AG10803 (cell line): ENCODE measurements around the gene TMEM218.

ENCODE experiments used
- DNase-seq: peaks from one replicate; pipeline ENCODE4 v3.0.0; 2010; ENCODE audit warnings: low read depth
- H3K4me3 ChIP-seq: 2 replicates; pipeline ENCODE4 v1.5.1; 2011; ENCODE audit warnings: mild to moderate bottlenecking, low read length, control low read depth
- CTCF ChIP-seq: conservative IDR thresholded peaks from 2 replicates; pipeline ENCODE4 v1.5.1; 2011; ENCODE audit warnings: mild to moderate bottlenecking, low read length, control low read depth, inconsistent platforms

Gene TMEM218

GRCh38 chr11:125129316-125129993 is 18.0 kb upstream of the TMEM218 start:
- TF ChIP-seq CTCF: no peak
- DNase-seq: no peak

GRCh38 chr11:125128450-125128849 is 17.0 kb upstream of the TMEM218 start:
- H3K4me3 ChIP-seq: no peak overlapping the region
- TF ChIP-seq CTCF: no peak
- DNase-seq: peak; percentile 42

More at GRCh38 chr11:125129316-125129993, 18.0 kb upstream of the TMEM218 start:
- H3K4me3 ChIP-seq: no peak overlapping the region

GRCh38 chr11:125124618-125124992 is 13.2 kb upstream of the TMEM218 start:
- DNase-seq: no peak
- H3K4me3 ChIP-seq: no peak overlapping the region
- TF ChIP-seq CTCF: no peak

- peak; percentile 44 for DNase-seq
- peak; percentile 45 for TF ChIP-seq CTCF
- H3K4me3 ChIP-seq: no peak overlapping the region
Observed at GRCh38 chr11:125123947-125124617, 12.7 kb upstream of the TMEM218 start.

GRCh38 chr11:125123194-125123946 is 11.9 kb upstream of the TMEM218 start:
- TF ChIP-seq CTCF: no peak
- H3K4me3 ChIP-seq: no peak overlapping the region
- no peak for DNase-seq

GRCh38 chr11:125117429-125117828 is 6.0 kb upstream of the TMEM218 start:
- no peak for DNase-seq
- H3K4me3 ChIP-seq: no peak overlapping the region
- no peak for TF ChIP-seq CTCF
